GM18526 (cell line): ENCODE results near the gene FRAT1.
A peak's percentile ranks its signal among the peaks of the same experiment; 100 is the strongest.

Experiments
- POLR2A ChIP-seq: IDR thresholded peaks from 3 replicates; pipeline ENCODE4 v1.6.1; 2011; ENCODE audit not compliant: insufficient read length; ENCODE audit errors: extremely low read depth

FRAT1 gene

DNA sequence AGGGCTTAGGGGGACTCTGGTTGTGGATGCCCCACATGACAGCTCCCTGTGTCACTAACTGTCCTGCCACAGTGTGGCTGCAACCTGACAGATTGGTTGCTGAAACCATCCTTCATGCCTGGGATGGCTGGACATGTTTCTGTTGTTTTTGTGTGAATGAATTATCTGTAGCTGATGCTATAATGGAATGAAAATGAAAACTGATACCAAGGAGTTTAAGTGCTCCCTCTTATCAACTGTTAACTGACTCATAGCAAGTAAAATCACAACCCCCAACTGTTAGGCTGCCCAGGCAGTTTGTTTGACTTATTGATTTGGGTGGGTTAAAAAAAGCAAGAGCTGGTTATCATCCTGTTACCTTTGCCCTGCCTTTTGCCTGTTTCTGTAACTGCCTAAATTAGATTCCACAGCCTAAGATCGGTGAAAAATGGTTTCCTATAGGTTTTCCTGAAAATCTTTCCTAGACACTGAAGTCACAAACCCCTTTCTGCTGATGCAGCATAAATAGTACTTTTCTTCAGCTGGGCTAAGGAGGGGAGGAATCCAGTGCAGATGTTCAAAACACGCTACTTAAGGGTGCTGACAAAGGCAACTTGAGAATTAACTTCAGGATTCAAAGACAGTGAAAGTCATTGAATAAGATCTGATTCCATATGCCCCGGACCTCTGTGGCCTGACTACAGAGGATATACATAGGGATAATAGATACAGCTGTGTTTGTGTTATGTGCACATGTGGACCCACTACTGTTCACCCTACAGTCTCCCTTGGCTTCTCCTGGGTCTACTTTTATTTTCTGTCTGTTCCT, 9.8 kb downstream of the FRAT1 start:
- TF ChIP-seq POLR2A = no peak

DNA sequence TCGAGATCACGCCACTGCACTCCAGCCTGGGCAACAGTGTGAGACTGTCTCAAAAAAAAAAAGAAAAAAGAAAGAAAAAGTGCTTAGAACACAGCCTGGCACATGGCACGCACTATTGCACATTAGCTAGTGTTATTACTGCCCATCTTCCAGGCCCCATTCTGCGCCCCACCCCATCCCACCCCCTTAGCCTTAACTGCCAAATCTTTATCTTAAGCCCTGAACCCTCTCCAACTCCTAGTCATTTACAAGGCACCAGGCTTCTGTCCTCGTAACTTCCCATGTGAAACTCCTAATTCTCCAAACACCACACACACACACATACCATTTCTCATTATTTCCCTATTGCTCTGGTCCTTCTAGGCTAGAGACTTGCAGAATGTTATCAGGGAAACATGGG, 10.7 kb downstream of the FRAT1 start:
- TF ChIP-seq POLR2A = no peak

DNA sequence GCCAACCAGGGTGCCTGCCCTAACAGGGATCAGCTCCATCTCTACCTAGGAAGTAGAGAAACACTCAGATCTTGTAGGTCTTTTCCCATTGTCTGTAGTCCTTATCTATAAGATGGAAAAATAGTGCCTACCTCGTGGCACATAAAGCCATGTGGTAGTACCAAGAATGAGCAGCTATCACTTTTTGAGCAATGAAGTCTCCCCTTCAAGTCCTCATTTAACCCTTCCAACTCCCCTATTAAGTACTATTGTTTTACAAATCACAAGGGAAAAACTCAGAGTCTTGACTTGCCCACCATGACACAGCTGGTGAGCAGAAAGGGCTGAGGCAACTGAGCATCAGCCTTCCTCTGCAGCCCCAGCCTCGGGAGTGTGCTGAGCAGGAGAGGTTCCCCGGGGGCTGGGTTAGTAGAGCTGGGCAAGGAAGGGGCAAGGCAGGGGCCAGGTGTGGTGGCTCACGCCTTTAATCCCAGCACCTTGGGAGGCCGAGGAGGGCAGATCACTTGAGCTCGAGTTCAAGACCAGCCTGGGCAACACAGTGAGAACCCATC, 12.2 kb downstream of the FRAT1 start:
- TF ChIP-seq POLR2A = no peak

- no peak for TF ChIP-seq POLR2A
These were observed 13.7 kb downstream of the FRAT1 start for GRCh38 chr10:97332591-97333350.

GRCh38 chr10:97333351-97333600, 14.2 kb downstream of the FRAT1 start:
- no peak for TF ChIP-seq POLR2A

- no peak for TF ChIP-seq POLR2A
These were observed 14.7 kb downstream of the FRAT1 start for GRCh38 chr10:97333601-97334369.

DNA sequence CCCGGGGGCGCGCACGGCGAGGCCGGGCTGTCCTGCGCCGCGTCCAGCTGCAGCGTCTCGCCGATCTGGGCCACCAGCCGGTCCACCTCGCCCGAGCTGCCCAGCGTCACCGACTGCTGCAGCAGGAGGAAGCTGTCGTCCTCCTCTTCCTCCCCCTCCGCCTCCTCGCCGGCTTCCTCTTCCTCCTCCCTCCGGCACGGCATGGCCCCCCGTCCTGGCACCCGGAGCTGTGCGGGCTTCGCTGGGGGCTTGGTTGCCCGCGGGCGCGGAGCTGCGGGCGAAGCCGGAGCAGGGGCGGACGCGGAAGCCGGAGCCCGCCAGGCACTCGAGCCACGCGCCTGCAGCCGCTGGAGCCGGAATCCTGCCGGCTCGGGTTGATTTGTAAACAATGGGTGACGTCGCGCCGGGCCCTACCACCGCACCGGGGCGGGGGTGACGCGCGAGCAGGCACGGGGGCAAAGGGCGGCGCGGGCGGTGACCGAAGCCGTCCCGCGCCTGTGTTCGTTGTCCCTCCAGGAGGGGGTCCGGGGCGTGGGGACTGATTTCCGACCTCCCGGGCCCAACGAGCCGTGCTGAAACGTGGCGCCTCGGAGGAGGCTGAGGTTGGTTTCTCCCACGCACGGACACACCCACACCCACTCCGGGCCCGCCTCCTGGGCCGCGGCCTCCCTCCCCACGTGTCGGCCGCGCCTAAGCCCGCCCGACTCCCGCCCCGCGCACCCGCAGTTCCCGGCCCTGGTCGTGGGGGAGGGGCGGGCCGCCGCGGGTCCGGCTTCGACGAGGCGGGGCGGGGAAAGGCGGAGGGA, 15.5 kb downstream of the FRAT1 start, which contains the start of gene FRAT2:
TSS of gene FRAT2 (minus strand) at position 360 of the 806 bp plus-strand sequence. CDS start at position 203, 157 bp downstream.
- TF ChIP-seq POLR2A = peak; percentile 45

- TF ChIP-seq POLR2A = no peak
These were observed 16.1 kb downstream of the FRAT1 start for GRCh38 chr10:97335188-97335619.

DNA sequence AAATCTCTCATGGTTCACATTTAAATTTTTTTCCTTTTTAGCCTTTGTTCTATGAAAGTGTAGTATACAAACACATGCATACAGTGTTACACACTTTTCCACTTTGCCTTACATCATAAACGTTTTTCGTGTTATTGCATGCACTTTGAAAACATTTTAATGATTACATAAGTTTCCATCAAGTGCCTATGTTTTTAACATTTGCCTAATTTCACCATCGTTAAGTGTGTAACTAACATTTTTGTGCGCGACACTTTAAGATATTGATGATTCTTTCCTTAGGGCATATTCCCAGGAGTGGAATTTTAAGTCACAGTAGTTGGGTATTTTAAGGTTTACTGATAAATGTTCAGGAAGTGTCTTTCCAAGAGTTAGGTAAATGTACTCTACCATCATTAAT, 16.9 kb downstream of the FRAT1 start:
- TF ChIP-seq POLR2A = no peak

DNA sequence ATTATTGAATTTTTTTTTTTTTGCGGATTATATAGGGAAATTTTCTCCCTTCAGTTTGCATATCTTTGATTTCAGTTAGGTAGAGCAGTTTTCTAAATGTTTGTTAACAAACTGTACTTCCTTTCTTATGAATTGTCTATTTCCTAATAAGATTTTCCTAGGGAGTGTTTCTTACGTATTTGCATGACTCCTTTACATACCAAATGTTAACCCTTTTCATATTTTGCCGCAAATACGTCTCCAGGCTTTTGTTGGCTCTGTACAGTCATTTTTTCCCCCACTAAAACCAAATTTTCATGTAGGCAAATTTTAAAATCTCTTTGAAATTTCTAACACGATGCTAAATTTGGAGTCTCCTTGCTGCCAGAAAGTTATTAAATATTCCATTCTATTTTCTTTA, 17.4 kb downstream of the FRAT1 start:
- TF ChIP-seq POLR2A = no peak

- TF ChIP-seq POLR2A = no peak
These were observed 18.1 kb downstream of the FRAT1 start for GRCh38 chr10:97336942-97337831.

DNA sequence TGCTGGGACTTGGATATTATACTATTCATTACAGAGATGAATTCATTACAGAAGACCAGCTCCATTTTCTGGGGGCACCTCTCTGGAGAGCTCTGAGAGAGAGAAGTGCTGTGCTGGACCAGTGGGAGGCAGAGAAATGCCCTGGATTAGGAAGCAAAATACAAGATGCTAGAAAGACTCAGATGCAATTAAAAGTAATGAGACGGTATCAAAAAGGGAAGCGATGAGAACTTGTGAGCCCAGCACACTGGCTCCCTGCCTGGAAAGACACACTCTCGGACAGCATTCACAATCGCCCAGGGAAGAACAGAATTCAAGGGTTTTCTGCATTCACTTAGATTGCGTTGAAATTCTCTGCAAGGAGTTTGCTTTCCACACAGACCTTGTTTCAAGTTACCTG, 19.0 kb downstream of the FRAT1 start:
- TF ChIP-seq POLR2A = no peak

DNA sequence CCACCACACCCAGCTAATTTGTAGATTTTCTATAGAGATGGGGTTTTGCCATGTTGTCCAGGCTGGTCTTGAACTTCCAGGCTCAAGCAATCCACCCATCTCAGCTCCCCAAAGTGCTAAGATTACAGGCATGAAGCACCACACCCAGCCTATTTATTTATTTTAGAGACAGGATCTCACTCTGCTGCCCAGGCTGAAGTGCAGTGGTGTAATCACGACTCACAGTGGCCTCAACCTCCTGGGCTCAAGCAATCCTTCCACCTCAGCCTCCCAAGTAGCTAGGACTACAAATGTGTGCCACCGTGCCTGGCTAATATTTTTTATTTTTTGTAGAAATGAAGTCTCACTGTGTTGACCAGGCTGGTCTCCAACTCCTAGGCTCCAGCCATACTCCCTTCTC, 22.3 kb downstream of the FRAT1 start:
- TF ChIP-seq POLR2A = no peak

DNA sequence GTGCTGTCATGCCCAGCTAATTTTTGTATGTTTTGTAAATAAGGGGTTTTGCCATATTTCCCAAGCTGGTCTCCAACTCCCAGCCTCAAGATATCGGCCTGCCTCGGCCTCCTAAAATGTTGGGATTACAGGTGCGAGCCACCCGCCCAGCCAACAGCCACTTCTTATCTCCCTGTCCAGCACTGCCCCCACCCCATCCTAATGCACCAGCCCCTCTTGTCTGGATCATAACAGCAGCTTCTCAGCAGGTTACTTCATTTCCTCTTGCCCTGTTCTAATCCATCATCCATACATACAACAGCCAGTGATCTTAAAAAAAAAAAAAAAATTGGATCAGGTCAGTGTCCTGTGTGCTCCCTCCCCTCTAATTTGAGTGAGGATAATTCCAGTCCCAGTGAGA, 28.2 kb downstream of the FRAT1 start:
- no peak for TF ChIP-seq POLR2A
